Activated naive CD4-positive, alpha-beta T cell treated with anti-CD3 and anti-CD28 coated beads for 36 hours (primary cell): ENCODE data around the gene ANO6. TPM values are rescaled to one million over a fixed set of nuclear protein-coding genes. Genes with fewer than 3 reads are reported as not detected.

Source experiments
- CTCF ChIA-PET: fragments of 350-600 bp; sonication (Branson Sonifier 250); formaldehyde crosslinking; loops from one replicate; lab custom pipeline; 2021; ENCODE audit warnings: antibody characterized with exemption; lab: Charles Lee
- DNase-seq: peaks from one replicate; pipeline ENCODE4 v3.0.0-alpha.2; 2020
- H3K27ac Mint-ChIP-seq: one replicate; pipeline ENCODE4 v1.8.0; 2021; ENCODE audit warnings: mild to moderate bottlenecking, mixed read lengths
- H3K27me3 Mint-ChIP-seq: one replicate; pipeline ENCODE4 v1.8.0; 2021; ENCODE audit warnings: low read depth, mixed read lengths
- H3K36me3 Mint-ChIP-seq: one replicate; pipeline ENCODE4 v1.8.0; 2021; ENCODE audit warnings: low read depth, mixed read lengths
- H3K4me1 Mint-ChIP-seq: one replicate; pipeline ENCODE4 v1.8.0; 2021; ENCODE audit warnings: low read depth, mixed read lengths
- H3K4me3 Mint-ChIP-seq: one replicate; pipeline ENCODE4 v1.8.0; 2021; ENCODE audit warnings: mild to moderate bottlenecking, moderate library complexity, mixed read lengths
- H3K9me3 Mint-ChIP-seq: one replicate; pipeline ENCODE4 v1.8.0; 2021; ENCODE audit warnings: mixed read lengths
- intact Hi-C: fragments of 100-400 bp; cut with micrococcal nuclease; formaldehyde crosslinking; loops from one replicate; pipeline ENCODE4 v1.15.1; 2023
- total RNA-seq, 2 experiments: library from RNA; stranded (reverse); gene quantifications; one replicate each; pipeline ENCODE4 v1.2.3, GENCODE V29; 2021

ANO6 gene
- total RNA-seq, 2 experiments from 2014 or later = 12.9 to 14.6 TPM

GRCh38 chr12:45475594-45475993 lies 259.7 kb downstream of the ANO6 start:
- no peaks in the 10 kb centered on the region for H3K4me1 Mint-ChIP-seq
- no peak overlapping the region for H3K27ac Mint-ChIP-seq

GRCh38 chr12:45477526-45477925 lies 261.6 kb downstream of the ANO6 start:
- intact Hi-C loops = no loop called here
- no peak for DNase-seq
- Mint-ChIP-seq H3K4me3 (no peak overlapping the region), H3K36me3 (peaks cover 3% of the 10 kb centered on the region), H3K9me3 (peaks cover 5% of the 10 kb centered on the region), H3K4me1 (no peaks in the 10 kb centered on the region), H3K27ac (no peak overlapping the region), H3K27me3 (no peaks in the 10 kb centered on the region)
- CTCF ChIA-PET = no interaction called here

More at GRCh38 chr12:45475594-45475993, 259.7 kb downstream of the ANO6 start:
- intact Hi-C loops = no loop called here
- no peaks in the 10 kb centered on the region for H3K27me3 Mint-ChIP-seq
- H3K4me3 Mint-ChIP-seq = no peak overlapping the region
- CTCF ChIA-PET = interaction anchor here (1.0 kb wide), 1 partner anchor 10 kb away, joined by 3 read pairs; no protein-coding TSS in a partner anchor
- DNase-seq = no peak
- peaks cover 5% of the 10 kb centered on the region for H3K9me3 Mint-ChIP-seq
- H3K36me3 Mint-ChIP-seq = peaks cover 3% of the 10 kb centered on the region

GRCh38 chr12:45478931-45479330 lies 263.0 kb downstream of the ANO6 start:
- H3K27ac Mint-ChIP-seq = no peak overlapping the region
- no peaks in the 10 kb centered on the region for H3K27me3 Mint-ChIP-seq
- H3K4me1 Mint-ChIP-seq = no peaks in the 10 kb centered on the region

GRCh38 chr12:45481746-45482145 lies 265.9 kb downstream of the ANO6 start:
- H3K9me3 Mint-ChIP-seq = peaks cover 5% of the 10 kb centered on the region
- no peak for DNase-seq
- no peak overlapping the region for H3K4me3 Mint-ChIP-seq
- intact Hi-C loops = no loop called here
- H3K36me3 Mint-ChIP-seq = peaks cover 3% of the 10 kb centered on the region
- H3K4me1 Mint-ChIP-seq = no peaks in the 10 kb centered on the region
- H3K27ac Mint-ChIP-seq = no peak overlapping the region
- CTCF ChIA-PET = interaction anchor here (0.7 kb wide), 1 partner anchor 508 kb away, joined by 3 read pairs; no protein-coding TSS in a partner anchor
- H3K27me3 Mint-ChIP-seq = no peaks in the 10 kb centered on the region

More at GRCh38 chr12:45478931-45479330, 263.0 kb downstream of the ANO6 start:
- peaks cover 3% of the 10 kb centered on the region for H3K36me3 Mint-ChIP-seq
- peaks cover 5% of the 10 kb centered on the region for H3K9me3 Mint-ChIP-seq
- no peak for DNase-seq
- CTCF ChIA-PET = interaction anchor here (0.9 kb wide), 1 partner anchor 18 kb away, joined by 3 read pairs; no protein-coding TSS in a partner anchor
- no peak overlapping the region for H3K4me3 Mint-ChIP-seq
- intact Hi-C loops = no loop called here

- Mint-ChIP-seq H3K9me3 (peaks cover 2% of the 10 kb centered on the region), H3K4me3 (no peak overlapping the region), H3K4me1 (no peaks in the 10 kb centered on the region), H3K36me3 (no peaks in the 10 kb centered on the region), H3K27ac (no peak overlapping the region), H3K27me3 (no peaks in the 10 kb centered on the region)
- intact Hi-C loops = no loop called here
- CTCF ChIA-PET = no interaction called here
- DNase-seq = no peak
Measured at GRCh38 chr12:45483571-45483970, 267.7 kb downstream of the ANO6 start.

Other genes starting within 250 kb of the ANO6 start
- not detected for gene DBX2, start 165.0 kb upstream of the ANO6 start, total RNA-seq